Nephron progenitor cell (in vitro differentiated cells): ENCODE results near the gene ARHGAP21.

ENCODE experiments used
- DNase-seq: peaks from one replicate; pipeline ENCODE4 v3.0.0; 2021
- H3K27ac Mint-ChIP-seq: 2 replicates; pipeline ENCODE4 v1.8.0; 2021; ENCODE audit warnings: mild to moderate bottlenecking, moderate library complexity, mixed read lengths
- H3K27me3 Mint-ChIP-seq: 2 replicates; pipeline ENCODE4 v1.8.0; 2021; ENCODE audit warnings: mild to moderate bottlenecking, low read depth, mixed read lengths; ENCODE audit not compliant: poor library complexity
- H3K36me3 Mint-ChIP-seq: 2 replicates; pipeline ENCODE4 v1.8.0; 2021; ENCODE audit warnings: low read depth, mixed read lengths
- H3K4me1 Mint-ChIP-seq: 2 replicates; pipeline ENCODE4 v1.8.0; 2021; ENCODE audit warnings: mixed read lengths
- H3K4me3 Mint-ChIP-seq: 2 replicates; pipeline ENCODE4 v1.8.0; 2021; ENCODE audit warnings: mild to moderate bottlenecking, moderate library complexity, mixed read lengths
- H3K9me3 Mint-ChIP-seq: 2 replicates; pipeline ENCODE4 v1.8.0; 2021; ENCODE audit warnings: mild to moderate bottlenecking, moderate library complexity, mixed read lengths
- TF ChIP-seq, protein P1 (sequence below): fragments of 200-600 bp; sonication (generic); IDR thresholded peaks from 2 replicates; pipeline ENCODE4 v1.5.0; 2021; ENCODE audit warnings: antibody characterized with exemption

ARHGAP21 gene

DNA sequence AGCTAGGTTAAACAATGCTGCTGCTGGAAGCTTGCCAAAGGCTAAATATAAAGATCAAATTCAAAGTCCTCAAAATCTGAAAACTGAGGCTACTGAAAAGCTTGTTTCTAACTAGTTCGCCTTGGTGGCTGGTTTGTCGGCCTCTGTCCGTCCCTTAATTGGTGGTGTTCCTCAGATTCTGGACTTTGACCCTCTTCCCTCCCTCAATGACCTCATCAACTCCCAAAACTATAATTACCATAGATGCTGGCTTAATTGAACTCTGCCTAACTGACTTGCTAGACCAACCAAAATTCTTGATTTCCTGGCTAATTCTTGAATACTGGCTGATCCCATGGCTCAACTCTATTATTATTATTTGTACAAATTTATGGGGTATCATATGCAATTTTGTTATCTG, 15.6 kb downstream of the ARHGAP21 start:
- no peak overlapping the region for H3K27ac Mint-ChIP-seq
- no peaks in the 10 kb centered on the region for H3K9me3 Mint-ChIP-seq
- TF ChIP-seq, protein P1, sequence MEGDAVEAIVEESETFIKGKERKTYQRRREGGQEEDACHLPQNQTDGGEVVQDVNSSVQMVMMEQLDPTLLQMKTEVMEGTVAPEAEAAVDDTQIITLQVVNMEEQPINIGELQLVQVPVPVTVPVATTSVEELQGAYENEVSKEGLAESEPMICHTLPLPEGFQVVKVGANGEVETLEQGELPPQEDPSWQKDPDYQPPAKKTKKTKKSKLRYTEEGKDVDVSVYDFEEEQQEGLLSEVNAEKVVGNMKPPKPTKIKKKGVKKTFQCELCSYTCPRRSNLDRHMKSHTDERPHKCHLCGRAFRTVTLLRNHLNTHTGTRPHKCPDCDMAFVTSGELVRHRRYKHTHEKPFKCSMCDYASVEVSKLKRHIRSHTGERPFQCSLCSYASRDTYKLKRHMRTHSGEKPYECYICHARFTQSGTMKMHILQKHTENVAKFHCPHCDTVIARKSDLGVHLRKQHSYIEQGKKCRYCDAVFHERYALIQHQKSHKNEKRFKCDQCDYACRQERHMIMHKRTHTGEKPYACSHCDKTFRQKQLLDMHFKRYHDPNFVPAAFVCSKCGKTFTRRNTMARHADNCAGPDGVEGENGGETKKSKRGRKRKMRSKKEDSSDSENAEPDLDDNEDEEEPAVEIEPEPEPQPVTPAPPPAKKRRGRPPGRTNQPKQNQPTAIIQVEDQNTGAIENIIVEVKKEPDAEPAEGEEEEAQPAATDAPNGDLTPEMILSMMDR, result no peak
- H3K4me3 Mint-ChIP-seq, result no peak overlapping the region
- H3K4me1 Mint-ChIP-seq, result no peaks in the 10 kb centered on the region
- no peak for DNase-seq
- peaks cover 16% of the 10 kb centered on the region for H3K36me3 Mint-ChIP-seq
- H3K27me3 Mint-ChIP-seq, result no peaks in the 10 kb centered on the region

DNA sequence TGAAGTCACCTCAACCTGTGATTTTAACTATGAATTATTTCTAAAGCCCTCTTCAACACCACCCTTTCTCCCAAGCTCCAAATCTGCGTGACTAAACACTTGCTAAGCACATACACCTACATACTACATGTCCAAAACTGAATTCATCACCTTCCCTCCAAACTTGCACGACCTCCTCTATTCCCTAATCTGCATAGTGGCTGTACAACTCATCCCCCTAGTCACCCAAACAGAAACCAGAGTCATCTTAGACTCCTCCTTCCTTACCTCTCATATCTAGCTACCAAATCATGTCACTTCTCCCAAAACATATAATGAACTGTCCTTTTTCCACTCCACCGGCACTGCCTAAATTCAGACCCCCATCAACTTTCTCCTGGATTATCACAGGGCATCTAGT, 16.2 kb downstream of the ARHGAP21 start:
- DNase-seq, result no peak
- H3K27me3 Mint-ChIP-seq, result no peaks in the 10 kb centered on the region
- no peak overlapping the region for H3K27ac Mint-ChIP-seq
- H3K4me3 Mint-ChIP-seq, result no peak overlapping the region
- H3K36me3 Mint-ChIP-seq, result peaks cover 16% of the 10 kb centered on the region
- H3K4me1 Mint-ChIP-seq, result no peaks in the 10 kb centered on the region
- no peaks in the 10 kb centered on the region for H3K9me3 Mint-ChIP-seq
- TF ChIP-seq, protein P1, result no peak

DNA sequence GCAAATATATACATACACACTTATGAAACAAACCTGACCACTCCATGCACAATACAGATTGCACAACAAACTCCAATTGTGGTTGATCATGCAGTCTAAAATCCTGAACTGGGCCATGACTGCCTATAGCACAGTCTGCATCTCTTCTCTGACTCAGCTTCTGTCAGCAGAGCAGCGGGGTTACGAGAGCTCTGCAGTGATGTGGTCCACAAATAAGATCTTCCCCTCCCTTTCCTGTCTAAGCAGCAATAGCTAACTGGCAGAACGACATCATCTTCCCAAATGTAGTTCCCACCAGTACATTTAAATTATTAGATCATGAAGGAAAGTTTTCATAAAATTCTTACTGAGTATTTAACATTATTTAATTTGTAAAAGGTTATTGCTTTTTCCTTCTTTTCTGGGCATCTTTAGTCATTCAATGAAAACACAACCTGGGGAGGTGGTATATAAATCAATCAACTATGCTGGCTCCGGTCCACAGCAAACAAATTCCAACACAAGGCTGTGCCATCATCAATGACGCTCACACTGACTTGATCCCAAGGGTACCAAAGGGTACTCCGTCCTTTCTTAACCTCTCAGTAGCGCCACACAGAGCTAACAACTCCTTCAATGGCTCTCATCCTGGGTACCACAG, 17.1 kb downstream of the ARHGAP21 start:
- no peak for DNase-seq
- H3K4me3 Mint-ChIP-seq, result no peak overlapping the region
- H3K27me3 Mint-ChIP-seq, result peaks cover 2% of the 10 kb centered on the region
- TF ChIP-seq, protein P1, result no peak
- H3K9me3 Mint-ChIP-seq, result no peaks in the 10 kb centered on the region
- H3K27ac Mint-ChIP-seq, result no peak overlapping the region
- H3K36me3 Mint-ChIP-seq, result peaks cover 20% of the 10 kb centered on the region
- no peaks in the 10 kb centered on the region for H3K4me1 Mint-ChIP-seq

DNA sequence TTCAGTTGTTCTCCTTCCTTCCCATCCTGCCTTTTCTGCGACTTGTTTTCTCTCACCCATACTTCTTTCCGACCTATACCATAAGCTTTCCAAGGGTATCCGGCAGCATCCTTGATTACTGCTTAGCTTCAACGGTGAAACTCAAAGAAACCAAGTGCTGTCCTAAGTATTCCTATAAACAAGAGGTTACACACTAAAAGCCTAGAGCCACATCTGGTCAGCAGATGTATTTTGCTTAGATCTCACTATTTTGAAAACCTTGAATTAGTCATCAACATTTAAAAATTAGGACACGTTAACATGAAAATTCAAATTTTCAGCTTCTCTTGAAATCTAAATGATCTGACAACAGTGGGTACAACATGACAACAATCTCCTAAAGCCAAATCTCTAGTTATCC, 20.0 kb downstream of the ARHGAP21 start:
- Mint-ChIP-seq H3K27ac (no peak overlapping the region), H3K36me3 (peaks cover 10% of the 10 kb centered on the region), H3K4me3 (no peak overlapping the region), H3K27me3 (peaks cover 6% of the 10 kb centered on the region), H3K4me1 (peaks cover 14% of the 10 kb centered on the region), H3K9me3 (no peaks in the 10 kb centered on the region)
- DNase-seq, result no peak
- TF ChIP-seq, protein P1, result no peak

DNA sequence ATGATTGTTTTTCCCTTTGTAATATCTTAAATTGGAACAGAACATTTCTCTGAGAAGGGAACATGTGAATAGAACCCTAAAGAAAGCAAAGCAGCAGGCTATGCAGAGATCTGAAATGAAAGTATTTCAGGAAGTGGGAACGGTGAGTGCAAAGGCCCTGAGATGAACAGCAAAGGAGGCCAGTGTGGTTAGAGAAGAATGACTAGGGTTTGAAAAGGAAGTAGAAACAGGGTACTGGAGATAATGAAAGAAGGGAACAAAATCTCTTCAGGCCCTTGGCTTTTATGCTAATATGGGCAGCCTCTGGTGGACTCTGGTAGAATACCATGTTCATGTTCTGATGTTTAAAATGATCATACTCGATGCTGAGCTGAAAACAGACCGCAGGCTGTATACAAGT, 22.2 kb downstream of the ARHGAP21 start:
- H3K9me3 Mint-ChIP-seq, result no peaks in the 10 kb centered on the region
- DNase-seq, result no peak
- H3K27ac Mint-ChIP-seq, result no peak overlapping the region
- peaks cover 21% of the 10 kb centered on the region for H3K4me1 Mint-ChIP-seq
- H3K36me3 Mint-ChIP-seq, result peaks cover 10% of the 10 kb centered on the region
- H3K4me3 Mint-ChIP-seq, result no peak overlapping the region
- peaks cover 9% of the 10 kb centered on the region for H3K27me3 Mint-ChIP-seq
- TF ChIP-seq, protein P1, result no peak

DNA sequence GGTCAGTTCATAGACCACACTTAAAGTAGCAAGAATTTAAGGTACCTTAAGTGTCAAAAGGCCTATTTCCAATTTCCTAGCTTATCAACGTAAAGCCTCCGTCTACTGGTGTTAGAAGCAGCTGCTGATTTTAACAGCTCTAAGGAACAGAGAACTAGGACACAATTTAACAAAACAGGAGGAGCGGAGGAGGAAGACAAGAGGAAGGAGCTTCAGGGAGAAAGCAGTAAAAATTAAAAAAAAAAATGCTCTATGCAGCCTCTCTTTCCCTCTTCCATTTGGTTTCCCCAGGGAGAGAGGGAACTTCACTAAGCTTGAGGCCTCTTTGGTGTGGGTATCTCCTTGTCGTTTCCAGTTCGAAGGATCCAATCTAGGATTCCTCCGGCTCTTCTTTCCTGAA, 22.7 kb downstream of the ARHGAP21 start:
- no peaks in the 10 kb centered on the region for H3K9me3 Mint-ChIP-seq
- peak overlapping the region; percentile 69 for H3K27ac Mint-ChIP-seq

More for the DNA sequence above, 22.7 kb downstream of the ARHGAP21 start:
- Mint-ChIP-seq H3K27me3 (peaks cover 9% of the 10 kb centered on the region), H3K36me3 (peaks cover 10% of the 10 kb centered on the region), H3K4me3 (no peak overlapping the region), H3K4me1 (peaks cover 26% of the 10 kb centered on the region)
- no peak for DNase-seq
- TF ChIP-seq, protein P1, result no peak
